SK-N-SH (cell line): ENCODE results near the gene RAB4B. TPM values are rescaled to one million over a fixed set of nuclear protein-coding genes. Genes with fewer than 3 reads are reported as not detected.

ENCODE experiments used
- CTCF ChIA-PET: fragments of 300-600, 350-600 bp; formaldehyde crosslinking; extraction: SDS; loops from one replicate; lab custom pipeline; 2021; lab: Yijun Ruan, JAX
- POLR2A ChIA-PET: fragments of 350-600 bp; sonication (Branson Sonifier 250); formaldehyde crosslinking; extraction: SDS; loops from one replicate; lab custom pipeline; 2020; ENCODE audit warnings: antibody characterized with exemption, inconsistent platforms; lab: Yijun Ruan, JAX
- DNase-seq: peaks from one replicate; pipeline ENCODE4 v3.0.0; 2012
- H2AFZ ChIP-seq: fragments of 200-600 bp; sonication (generic); 2 replicates; pipeline ENCODE4 v1.8.1; 2016; ENCODE audit warnings: antibody characterized with exemption, mild to moderate bottlenecking, low read depth
- H3F3A ChIP-seq: fragments of 200-600 bp; sonication (generic); replicated peaks from 2 replicates; pipeline ENCODE3; 2016; ENCODE audit warnings: antibody characterized with exemption, mild to moderate bottlenecking; ENCODE audit not compliant: insufficient read depth
- H3K27ac ChIP-seq, 2 experiments: fragments of 200-500 bp in 1 of 2; fragments of 200-600 bp in 1 of 2; sonication (Bioruptor generic) in 1 of 2; sonication (generic), shearing (Covaris generic) in 1 of 2; 2 replicates each; pipeline versions ENCODE4 v1.5.1 to v1.6.1; 2014 to 2016; ENCODE audit warnings: low read depth in 2 of 2, inconsistent platforms in 1 of 2, low read length in 1 of 2, mild to moderate bottlenecking in 1 of 2, mixed read lengths in 1 of 2
- H3K27me3 ChIP-seq: fragments of 200-600 bp; sonication (generic), shearing (Covaris generic); 2 replicates; pipeline ENCODE4 v1.6.1; 2016; ENCODE audit warnings: mixed run types; ENCODE audit not compliant: insufficient read depth
- H3K36me3 ChIP-seq, 2 experiments: fragments of 200-500 bp in 1 of 2; fragments of 200-600 bp in 1 of 2; sonication (Bioruptor generic) in 1 of 2; sonication (generic) in 1 of 2; replicated peaks in 1 of 2; 2 replicates each; pipeline versions ENCODE3 to v1.5.1; 2014 to 2016; ENCODE audit warnings: low read length in 1 of 2, mild to moderate bottlenecking in 1 of 2; ENCODE audit not compliant: insufficient read depth in 2 of 2, control insufficient read depth in 1 of 2
- H3K4me1 ChIP-seq, 2 experiments: fragments of 200-500 bp in 1 of 2; fragments of 200-600 bp in 1 of 2; sonication (Bioruptor generic) in 1 of 2; sonication (generic), shearing (Covaris generic) in 1 of 2; 2 replicates each; pipeline versions ENCODE4 v1.5.1 to v1.6.1; 2014 to 2016; ENCODE audit warnings: low read depth in 1 of 2, low read length in 1 of 2, mixed run types in 1 of 2; ENCODE audit not compliant: insufficient read depth in 2 of 2, control insufficient read depth in 1 of 2
- H3K4me2 ChIP-seq: fragments of 200-600 bp; sonication (generic), shearing (Covaris generic); 2 replicates; pipeline ENCODE4 v1.6.1; 2017; ENCODE audit warnings: mixed run types
- H3K4me3 ChIP-seq, 2 experiments: fragments of 200-500 bp in 1 of 2; fragments of 200-600 bp in 1 of 2; sonication (Bioruptor generic) in 1 of 2; sonication (generic), shearing (Covaris generic) in 1 of 2; 2 replicates each; pipeline versions ENCODE4 v1.5.1 to v1.8.1; 2014 to 2016; ENCODE audit warnings: low read depth in 2 of 2, inconsistent platforms in 1 of 2, low read length in 1 of 2, mild to moderate bottlenecking in 1 of 2, mixed read lengths in 1 of 2, moderate library complexity in 1 of 2
- H3K79me2 ChIP-seq: fragments of 200-600 bp; sonication (generic); 2 replicates; pipeline ENCODE4 v1.8.1; 2017; ENCODE audit warnings: mild to moderate bottlenecking; ENCODE audit not compliant: insufficient read depth
- H3K9ac ChIP-seq: fragments of 200-600 bp; sonication (generic); 2 replicates; pipeline ENCODE4 v1.6.1; 2017; ENCODE audit warnings: mixed run types
- H3K9me2 ChIP-seq: fragments of 200-600 bp; sonication (generic); 2 replicates; pipeline ENCODE4 v1.6.1; 2017; ENCODE audit warnings: mixed run types
- H3K9me3 ChIP-seq: fragments of 200-600 bp; sonication (generic); 2 replicates; pipeline ENCODE4 v1.6.1; 2017; ENCODE audit warnings: mixed run types, mild to moderate bottlenecking, moderate library complexity
- H4K20me1 ChIP-seq: fragments of 200-600 bp; sonication (generic); 2 replicates; pipeline ENCODE4 v1.6.1; 2017; ENCODE audit warnings: mild to moderate bottlenecking, mixed run types; ENCODE audit not compliant: insufficient read depth
- CTCF ChIP-seq: fragments of 200-600 bp; sonication (generic); IDR thresholded peaks from 2 replicates; pipeline ENCODE4 v1.6.1; 2017; ENCODE audit warnings: antibody characterized with exemption, mild to moderate bottlenecking, moderate library complexity
- EZH2phosphoT487 ChIP-seq: fragments of 200-600 bp; sonication (generic); IDR thresholded peaks from 2 replicates; pipeline ENCODE4 v1.6.1; 2017; ENCODE audit warnings: low read depth, mixed run types, mild to moderate bottlenecking, antibody characterized with exemption, moderate library complexity, borderline replicate concordance
- FOSL2 ChIP-seq: IDR thresholded peaks from 2 replicates; pipeline ENCODE4 v1.4.0; 2012; ENCODE audit warnings: low read depth, mild to moderate bottlenecking, moderate library complexity, borderline replicate concordance
- MAX ChIP-seq: IDR thresholded peaks from 2 replicates; pipeline ENCODE4 v1.4.0; 2012; ENCODE audit warnings: low read depth
- MEF2A ChIP-seq: IDR thresholded peaks from 2 replicates; pipeline ENCODE4 v1.4.0; 2012; ENCODE audit warnings: low read depth, borderline replicate concordance
- PBX3 ChIP-seq: IDR thresholded peaks from 2 replicates; pipeline ENCODE4; 2012
- POLR2AphosphoS5 ChIP-seq: IDR thresholded peaks from 2 replicates; pipeline ENCODE4 v1.6.1; 2012; ENCODE audit warnings: low read depth, low read length
- RCOR1 ChIP-seq: fragments of 150-350 bp; IDR thresholded peaks from 2 replicates; pipeline ENCODE4 v1.6.1; 2017; ENCODE audit warnings: antibody characterized with exemption, low read length
- RFX5 ChIP-seq: IDR thresholded peaks from 2 replicates; pipeline ENCODE4 v1.6.1; 2012; ENCODE audit warnings: mild to moderate bottlenecking, improper control_type of control experiment, low read length
- RXRA ChIP-seq: IDR thresholded peaks from 2 replicates; pipeline ENCODE4 v1.4.0; 2012; ENCODE audit warnings: low read depth, mild to moderate bottlenecking, borderline replicate concordance
- SMC3 ChIP-seq: IDR thresholded peaks from 2 replicates; pipeline ENCODE4 v1.6.1; 2012; ENCODE audit warnings: low read depth, low read length, improper control_type of control experiment
- TAF1 ChIP-seq: IDR thresholded peaks from 2 replicates; pipeline ENCODE4 v1.6.1; 2012; ENCODE audit warnings: low read depth, mild to moderate bottlenecking, low read length, moderate library complexity, borderline replicate concordance
- TCF12 ChIP-seq: IDR thresholded peaks from 2 replicates; pipeline ENCODE4 v1.4.0; 2012
- USF2 ChIP-seq: fragments of 150-350 bp; IDR thresholded peaks from 2 replicates; pipeline ENCODE4 v1.6.1; 2017; ENCODE audit warnings: antibody characterized with exemption, low read length, low read depth, borderline replicate concordance
- YY1 ChIP-seq: IDR thresholded peaks from 2 replicates; pipeline ENCODE4 v1.4.0; 2012; ENCODE audit warnings: low read depth, mild to moderate bottlenecking
- WGBS: methylation state at CpG from one replicate; pipeline ENCODE4 v1.1.6; 2017; ENCODE audit warnings: low lambda C conversion rate; 5-methylcytosine and 5-hydroxymethylcytosine counted together
- polyA plus RNA-seq, 3 experiments: library from polyadenylated mRNA; depleted of rRNA; stranded (reverse); fragments of >200 nt; gene quantifications; 2 replicates each; pipeline ENCODE4 v1.2.3, GENCODE V29; 2012

RAB4B gene
- polyA plus RNA-seq, 1 of the 3 experiments (the other 2 are of a cell fraction), result 53.2 TPM

GRCh38 chr19:40754611-40755247 is 23.3 kb upstream of the RAB4B start:
- Histone ChIP-seq H3K27me3 (no peaks in the 10 kb centered on the region), H3K4me3 (no peak overlapping the region), H3K27ac (no peak overlapping the region), H4K20me1 (peaks cover 42% of the 10 kb centered on the region), H3K9ac (no peak overlapping the region; the same call in 1 of the 2 replicates), H3F3A (peaks cover 6% of the 10 kb centered on the region), H3K79me2 (peaks cover 85% of the 10 kb centered on the region), H3K4me1 (peaks cover 10 to 14% of the 10 kb centered on the region in 2 experiments; a peak in 2 of 4 replicates), H3K9me3 (no peaks in the 10 kb centered on the region), H2AFZ (no peak overlapping the region), H3K9me2 (no peaks in the 10 kb centered on the region), H3K4me2 (peak overlapping the region; percentile 38; the same call in 1 of the 2 replicates), H3K36me3 (peaks cover 15 to 34% of the 10 kb centered on the region in 2 experiments)
- no peak for DNase-seq
- TF ChIP-seq RFX5 (no peak), PBX3 (no peak), TCF12 (no peak), POLR2AphosphoS5 (no peak), CTCF (no peak), YY1 (no peak), USF2 (no peak), MEF2A (no peak), TAF1 (no peak), EZH2phosphoT487 (no peak), RCOR1 (no peak), MAX (no peak), SMC3 (no peak), FOSL2 (no peak), RXRA (no peak)
- ChIA-PET CTCF (interaction anchor here (0.6 kb wide), 1 partner anchor 1684 kb away, joined by 3 read pairs; no protein-coding TSS in a partner anchor), POLR2A (no interaction called here)
- WGBS, result 93% methylated on average over 9 of the region's 9 CpGs
